ENCODE measurements around the gene RAB10.

GRCh38 chr2:26126074-26126473 is 92.2 kb downstream of the RAB10 start:
- no peak for TF ChIP-seq CTCF (IDR thresholded peaks at IDR 0.05)
- no peak for TF ChIP-seq POLR2AphosphoS5 (IDR thresholded peaks at IDR 0.05)
- TF ChIP-seq POLR2A (IDR thresholded peaks at IDR 0.05) = no peak

Measured in prostate gland (tissue), 2 donors.